WTC11 (cell line): ENCODE data around the gene CTPS2. TPM values are rescaled to one million over a fixed set of nuclear protein-coding genes. Genes with fewer than 3 reads are reported as not detected.

ENCODE experiments used
- ATAC-seq: fragments of 200-7000 bp; cut with Tn5 transposase; 2 replicates; pipeline ENCODE4 v1.10.0; 2021; ENCODE audit warnings: mild to moderate bottlenecking, moderate library complexity
- CTCF ChIA-PET: fragments of 300-600 bp; sonication (Branson Sonifier 250); formaldehyde crosslinking; loops from one replicate; lab custom pipeline; 2021; ENCODE audit warnings: antibody characterized with exemption; lab: Charles Lee
- POLR2A ChIA-PET: fragments of 350-600 bp; sonication (Branson Sonifier 250); formaldehyde crosslinking; loops from one replicate; lab custom pipeline; 2021; ENCODE audit warnings: antibody characterized with exemption; lab: Charles Lee
- DNase-seq: peaks from one replicate; pipeline ENCODE4 v3.0.0; 2021; ENCODE audit warnings: low spot score
- H3K27ac Mint-ChIP-seq: 2 replicates; pipeline ENCODE4 v1.8.0; 2021; ENCODE audit warnings: mixed read lengths
- H3K27me3 Mint-ChIP-seq: 2 replicates; pipeline ENCODE4 v1.8.0; 2021; ENCODE audit warnings: low read depth, mild to moderate bottlenecking, moderate library complexity, mixed read lengths
- H3K36me3 Mint-ChIP-seq: 2 replicates; pipeline ENCODE4 v1.8.0; 2021; ENCODE audit warnings: mixed read lengths
- H3K4me1 Mint-ChIP-seq: 2 replicates; pipeline ENCODE4 v1.8.0; 2022; ENCODE audit warnings: mixed read lengths
- H3K4me3 Mint-ChIP-seq: 2 replicates; pipeline ENCODE4 v1.8.0; 2021; ENCODE audit warnings: mild to moderate bottlenecking, moderate library complexity, mixed read lengths
- H3K9me3 Mint-ChIP-seq: 2 replicates; pipeline ENCODE4 v1.8.0; 2021; ENCODE audit warnings: mixed read lengths
- ATF2 ChIP-seq: sonication (generic); formaldehyde crosslinking; IDR thresholded peaks from 2 replicates; pipeline ENCODE4 v1.8.1; 2022; ENCODE audit warnings: low read depth, missing genetic modification reagents, borderline replicate concordance
- E2F4 ChIP-seq: sonication (generic); formaldehyde crosslinking; IDR thresholded peaks from 2 replicates; pipeline ENCODE4 v1.8.1; 2022; ENCODE audit warnings: low read depth, mild to moderate bottlenecking, moderate library complexity, missing genetic modification reagents, borderline replicate concordance
- E2F5 ChIP-seq: sonication (generic); formaldehyde crosslinking; IDR thresholded peaks from 2 replicates; pipeline ENCODE4 v1.8.1; 2022; ENCODE audit warnings: mild to moderate bottlenecking, moderate library complexity, missing genetic modification reagents
- ESRRA ChIP-seq: sonication (generic); formaldehyde crosslinking; IDR thresholded peaks from 2 replicates; pipeline ENCODE4 v1.8.1; 2022; ENCODE audit warnings: mild to moderate bottlenecking, missing genetic modification reagents, borderline replicate concordance
- ETV6 ChIP-seq: sonication (generic); formaldehyde crosslinking; IDR thresholded peaks from 2 replicates; pipeline ENCODE4 v1.8.1; 2022; ENCODE audit warnings: mild to moderate bottlenecking, missing genetic modification reagents
- FOXJ3 ChIP-seq: sonication (generic); formaldehyde crosslinking; IDR thresholded peaks from 2 replicates; pipeline ENCODE4 v1.9.0; 2021; ENCODE audit warnings: missing genetic modification reagents, mild to moderate bottlenecking, borderline replicate concordance
- FOXK1 ChIP-seq: sonication (generic); formaldehyde crosslinking; IDR thresholded peaks from 2 replicates; pipeline ENCODE4 v1.8.0; 2022; ENCODE audit warnings: mild to moderate bottlenecking, moderate library complexity, missing genetic modification reagents
- GABPB1 ChIP-seq: sonication (generic); formaldehyde crosslinking; IDR thresholded peaks from 2 replicates; pipeline ENCODE4 v1.8.1; 2023; ENCODE audit warnings: mild to moderate bottlenecking, missing genetic modification reagents
- GTF2I ChIP-seq: fragments of 250-450 bp; sonication (Bioruptor Pico); conservative IDR thresholded peaks from 2 replicates; pipeline ENCODE4 v1.4.0; 2021; ENCODE audit warnings: mild to moderate bottlenecking
- IRF2 ChIP-seq: sonication (generic); formaldehyde crosslinking; IDR thresholded peaks from 2 replicates; pipeline ENCODE4 v1.8.0; 2022; ENCODE audit warnings: low read depth, missing genetic modification reagents, borderline replicate concordance
- JUN ChIP-seq: sonication (generic); formaldehyde crosslinking; IDR thresholded peaks from 2 replicates; pipeline ENCODE4 v1.8.0; 2023; ENCODE audit warnings: mild to moderate bottlenecking, missing genetic modification reagents
- KAT7 ChIP-seq: sonication (generic); formaldehyde crosslinking; IDR thresholded peaks from 2 replicates; pipeline ENCODE4 v1.8.1; 2023; ENCODE audit warnings: missing genetic modification reagents, mild to moderate bottlenecking, borderline replicate concordance
- MYBL2 ChIP-seq: sonication (generic); formaldehyde crosslinking; IDR thresholded peaks from 2 replicates; pipeline ENCODE4 v1.8.1; 2023; ENCODE audit warnings: mild to moderate bottlenecking, moderate library complexity, missing genetic modification reagents
- NFATC4 ChIP-seq: fragments of 250-450 bp; sonication (Bioruptor Pico); IDR thresholded peaks from 2 replicates; pipeline ENCODE4 v1.9.0; 2021; ENCODE audit warnings: mild to moderate bottlenecking
- PREB ChIP-seq: sonication (generic); formaldehyde crosslinking; IDR thresholded peaks from 2 replicates; pipeline ENCODE4 v1.8.1; 2022; ENCODE audit warnings: mild to moderate bottlenecking, missing genetic modification reagents, moderate library complexity, borderline replicate concordance
- STAT6 ChIP-seq: sonication (generic); formaldehyde crosslinking; conservative IDR thresholded peaks from 2 replicates; pipeline ENCODE4 v1.8.1; 2023; ENCODE audit warnings: mild to moderate bottlenecking, low read depth, missing genetic modification reagents, moderate library complexity
- TEAD1 ChIP-seq: sonication (generic); formaldehyde crosslinking; IDR thresholded peaks from 2 replicates; pipeline ENCODE4 v1.8.0; 2022; ENCODE audit warnings: mild to moderate bottlenecking, missing genetic modification reagents
- ZBTB43 ChIP-seq: sonication (generic); formaldehyde crosslinking; IDR thresholded peaks from 2 replicates; pipeline ENCODE4 v1.8.1; 2023; ENCODE audit warnings: mild to moderate bottlenecking, missing genetic modification reagents
- ZNF121 ChIP-seq: sonication (generic); formaldehyde crosslinking; IDR thresholded peaks from 2 replicates; pipeline ENCODE4 v1.8.0; 2023; ENCODE audit warnings: missing genetic modification reagents
- ZNF138 ChIP-seq: sonication (generic); formaldehyde crosslinking; conservative IDR thresholded peaks from 2 replicates; pipeline ENCODE4 v1.8.1; 2022; ENCODE audit warnings: mild to moderate bottlenecking, moderate library complexity, missing genetic modification reagents
- ZNF219 ChIP-seq: sonication (generic); formaldehyde crosslinking; IDR thresholded peaks from 2 replicates; pipeline ENCODE4 v1.8.0; 2023; ENCODE audit warnings: missing genetic modification reagents, mild to moderate bottlenecking, borderline replicate concordance
- ZNF396 ChIP-seq: fragments of 250-450 bp; sonication (Bioruptor Pico); IDR thresholded peaks from 2 replicates; pipeline ENCODE4 v1.8.0; 2021; ENCODE audit warnings: mild to moderate bottlenecking, moderate library complexity, borderline replicate concordance
- ZNF416 ChIP-seq: fragments of 250-450 bp; sonication (Bioruptor Pico); IDR thresholded peaks from 2 replicates; pipeline ENCODE4 v1.9.0; 2021; ENCODE audit warnings: mild to moderate bottlenecking, inconsistent platforms
- ZNF512 ChIP-seq: sonication (generic); formaldehyde crosslinking; IDR thresholded peaks from 2 replicates; pipeline ENCODE4 v1.8.1; 2022; ENCODE audit warnings: missing genetic modification reagents, borderline replicate concordance
- total RNA-seq: library from RNA; stranded (reverse); gene quantifications from 3 replicates; pipeline ENCODE4 v1.2.3, GENCODE V29; 2021

The CTPS2 gene
- total RNA-seq, 1 experiment from 2014 or later = 23.2 TPM

GRCh38 chrX:16559206-16559619 is 153.3 kb downstream of the CTPS2 start:
- POLR2A ChIA-PET = no interaction called here
- Mint-ChIP-seq H3K4me3 (no peak overlapping the region), H3K9me3 (peaks cover 11% of the 10 kb centered on the region), H3K36me3 (peaks cover 16% of the 10 kb centered on the region), H3K27me3 (no peaks in the 10 kb centered on the region), H3K4me1 (peaks cover 4% of the 10 kb centered on the region), H3K27ac (no peak overlapping the region)
- no peak for DNase-seq
- ATAC-seq = no peak
- CTCF ChIA-PET = no interaction called here
- TF ChIP-seq ETV6 (CRISPR knock-in tag) (no peak), IRF2 (CRISPR knock-in tag) (no peak), ZNF396 (CRISPR knock-in tag) (no peak), ZNF121 (CRISPR knock-in tag) (no peak), KAT7 (no peak), ESRRA (CRISPR knock-in tag) (no peak), PREB (CRISPR knock-in tag) (no peak), FOXK1 (CRISPR knock-in tag) (no peak), TEAD1 (CRISPR knock-in tag) (no peak), FOXJ3 (no peak), ZNF219 (no peak), GABPB1 (CRISPR knock-in tag) (no peak), GTF2I (CRISPR knock-in tag) (no peak), NFATC4 (CRISPR knock-in tag) (no peak)
- TF ChIP-seq, all 79 proteins: peak for 0

- H3K4me1 Mint-ChIP-seq = peaks cover 4% of the 10 kb centered on the region
- peaks cover 11% of the 10 kb centered on the region for H3K9me3 Mint-ChIP-seq
- no peak overlapping the region for H3K27ac Mint-ChIP-seq
- CTCF ChIA-PET = no interaction called here
- H3K36me3 Mint-ChIP-seq = peaks cover 16% of the 10 kb centered on the region
- H3K4me3 Mint-ChIP-seq = no peak overlapping the region
- TF ChIP-seq ZNF512 (CRISPR knock-in tag) (no peak), ZNF396 (CRISPR knock-in tag) (no peak), ZNF416 (CRISPR knock-in tag) (no peak), STAT6 (no peak), ZBTB43 (CRISPR knock-in tag) (no peak), NFATC4 (CRISPR knock-in tag) (no peak), ZNF219 (no peak)
- no peaks in the 10 kb centered on the region for H3K27me3 Mint-ChIP-seq
- ATAC-seq (no peak), DNase-seq (no peak)
- POLR2A ChIA-PET = no interaction called here
Measured at GRCh38 chrX:16558489-16558888, 154.0 kb downstream of the CTPS2 start.

- no peak overlapping the region for H3K4me3 Mint-ChIP-seq
- H3K27me3 Mint-ChIP-seq = no peaks in the 10 kb centered on the region
- no peak overlapping the region for H3K27ac Mint-ChIP-seq
- peaks cover 33% of the 10 kb centered on the region for H3K36me3 Mint-ChIP-seq
- ChIA-PET CTCF (no interaction called here), POLR2A (no interaction called here)
- peaks cover 14% of the 10 kb centered on the region for H3K4me1 Mint-ChIP-seq
- DNase-seq (no peak), ATAC-seq (no peak)
- H3K9me3 Mint-ChIP-seq = peaks cover 27% of the 10 kb centered on the region
- no peak for TF ChIP-seq MYBL2
- TF ChIP-seq JUN (CRISPR knock-in tag) = no peak
- no peak for TF ChIP-seq E2F5 (CRISPR knock-in tag)
- no peak for TF ChIP-seq GTF2I (CRISPR knock-in tag)
- no peak for TF ChIP-seq ZNF396 (CRISPR knock-in tag)
- no peak for TF ChIP-seq TEAD1 (CRISPR knock-in tag)
- no peak for TF ChIP-seq ATF2 (CRISPR knock-in tag)
- no peak for TF ChIP-seq E2F4 (CRISPR knock-in tag)
- no peak for TF ChIP-seq ZNF138 (CRISPR knock-in tag)
Measured at GRCh38 chrX:16552546-16552945, 159.9 kb downstream of the CTPS2 start.
